Muscle of arm (tissue), 12 donors: Measurements from ENCODE around the gene PLD1. TPM values are rescaled to one million over a fixed set of nuclear protein-coding genes. Genes with fewer than 3 reads are reported as not detected.
"Not testable (repeated sequence)": the region's sequence is repeated elsewhere in the genome, so short reads cannot be mapped to it uniquely, and the experiment has no call there.

Source experiments
- DNase-seq: peaks from one replicate; pipeline ENCODE4 v3.0.0-alpha.2; 2013
- polyA plus RNA-seq, 12 donors: library from polyadenylated mRNA; unstranded; fragments of 120-200 nt; gene quantifications; one replicate each; pipeline ENCODE4 v1.2.1, GENCODE V29; 2013; ENCODE audit not compliant: insufficient read length in 12 of 12

Gene PLD1
- polyA plus RNA-seq, 12 donors: 11.5 to 45.2 (median 18.4) TPM; not detected in 1

DNA sequence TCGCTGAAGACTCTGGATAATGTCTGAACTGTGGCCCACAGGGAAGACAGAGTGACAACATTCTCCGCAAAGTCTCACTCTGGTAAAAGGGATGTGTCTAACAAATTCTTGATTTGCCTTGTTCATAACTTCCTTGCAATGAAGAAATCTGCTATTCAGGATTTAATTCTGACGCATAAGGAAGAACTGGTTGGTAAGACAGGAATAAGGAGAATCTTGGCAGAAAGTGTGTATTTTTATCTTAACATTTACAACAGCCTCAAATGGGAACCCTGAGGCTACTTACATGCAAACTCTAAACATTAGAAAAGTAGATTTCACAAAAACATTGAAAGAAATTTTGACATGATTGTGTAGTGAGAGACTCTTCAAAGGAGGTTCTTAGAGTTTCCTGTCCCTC is 10.8 kb upstream of the PLD1 start:
- DNase-seq: no peak

DNA sequence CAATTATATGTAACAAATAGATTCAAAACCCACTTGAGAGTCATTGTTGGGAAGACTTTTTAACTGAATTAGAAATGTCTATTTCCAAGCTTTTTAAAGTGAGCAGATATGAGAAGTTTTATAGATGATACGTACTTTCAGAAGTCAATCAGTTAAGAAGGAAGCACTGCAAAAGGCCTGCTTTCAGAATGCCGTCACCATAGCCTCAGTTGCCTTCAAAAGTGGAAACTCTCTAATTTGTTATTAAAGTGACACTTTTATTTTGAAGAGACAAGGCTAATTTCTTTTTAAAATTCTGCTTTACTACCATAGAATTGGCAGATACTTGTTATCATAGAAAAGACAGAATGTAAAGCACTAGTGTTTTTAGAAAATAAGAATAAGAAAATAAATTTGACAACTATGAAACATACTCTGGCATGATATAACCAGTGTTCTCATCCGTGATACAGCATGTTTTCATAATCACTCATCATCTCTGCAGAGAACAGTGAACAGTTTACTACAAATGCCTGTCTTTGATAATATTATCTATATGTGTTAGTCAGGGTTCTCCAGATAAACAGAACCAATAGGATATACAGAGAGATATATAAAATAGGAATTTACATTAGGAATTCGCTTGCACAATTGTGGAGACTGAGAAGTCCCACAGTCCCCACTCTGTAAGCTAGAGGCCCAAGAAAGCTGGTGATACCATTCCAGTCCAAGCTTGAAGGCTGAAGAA is 7.0 kb upstream of the PLD1 start:
- DNase-seq: no peak

DNA sequence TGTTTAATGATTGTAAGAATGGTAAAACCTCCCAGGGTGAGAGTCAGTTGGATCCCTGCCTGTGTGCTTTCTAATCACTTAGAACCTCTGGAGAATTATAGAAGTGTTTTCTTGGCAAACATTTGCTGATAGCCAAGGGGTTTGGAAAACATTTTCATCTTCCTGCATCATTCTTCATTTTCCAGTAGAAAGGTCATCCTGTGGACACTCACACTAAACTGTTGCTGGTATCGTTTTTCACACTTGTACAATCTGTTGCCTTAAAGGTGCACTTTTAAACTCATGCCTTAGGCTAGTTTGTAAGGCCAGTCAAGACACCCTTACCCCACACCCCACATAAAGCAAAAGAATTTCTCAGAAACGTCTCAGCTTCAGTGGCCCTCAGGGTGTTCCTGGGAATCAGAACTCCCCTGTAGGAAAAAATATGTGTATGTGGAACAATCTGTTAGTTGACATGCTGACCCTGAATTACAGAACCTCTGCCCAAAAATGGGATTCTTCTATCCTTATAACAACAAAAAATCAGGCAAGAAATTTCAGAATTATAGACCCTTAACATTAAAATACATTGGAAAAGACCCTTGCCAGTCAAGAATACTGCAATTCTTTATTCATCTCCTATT is 5.8 kb upstream of the PLD1 start:
- no peak for DNase-seq

DNA sequence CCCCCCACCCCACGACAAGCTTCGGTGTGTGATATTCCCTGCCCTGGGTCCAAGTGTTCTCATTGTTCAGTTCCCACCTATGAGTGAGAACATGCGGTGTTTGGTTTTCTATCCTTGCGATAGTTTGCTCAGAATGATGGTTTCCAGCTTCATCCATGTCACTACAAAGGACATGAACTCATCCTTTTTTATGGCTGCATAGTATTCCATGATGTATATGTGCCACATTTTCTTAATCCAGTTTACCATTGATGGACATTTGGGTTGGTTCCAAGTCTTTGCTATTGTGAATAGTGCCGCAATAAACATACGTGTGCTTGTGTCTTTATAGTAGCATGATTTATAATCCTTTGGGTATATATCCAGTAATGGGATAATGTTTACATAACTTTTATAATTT is 4.4 kb upstream of the PLD1 start:
- not testable (repeated sequence) for DNase-seq

DNA sequence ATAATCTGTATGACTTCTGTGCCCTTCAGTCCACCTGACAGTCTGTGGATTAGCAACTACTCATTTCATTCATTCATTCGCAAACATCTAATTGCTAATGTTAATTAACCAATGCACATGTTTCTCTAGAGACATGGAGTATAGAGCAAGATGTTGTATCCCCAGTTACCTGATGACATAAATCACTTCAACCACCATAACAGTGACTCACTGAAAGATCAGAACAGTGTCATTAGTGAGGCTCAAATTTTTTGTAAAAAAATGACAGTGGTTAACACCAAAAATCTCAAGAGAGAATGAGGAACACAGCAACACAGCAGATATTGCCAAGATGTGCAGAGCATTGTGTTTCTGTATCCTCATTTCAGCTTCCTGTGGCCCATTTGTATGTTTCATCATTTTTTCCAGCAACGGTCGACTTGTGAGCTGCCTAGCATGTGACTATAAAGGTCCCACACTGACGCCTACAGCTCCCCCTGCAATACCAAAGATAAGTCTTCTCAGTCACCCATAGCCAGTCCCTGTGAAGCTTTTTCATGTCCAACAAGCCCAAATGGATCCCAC is 3.7 kb upstream of the PLD1 start:
- DNase-seq: no peak

DNA sequence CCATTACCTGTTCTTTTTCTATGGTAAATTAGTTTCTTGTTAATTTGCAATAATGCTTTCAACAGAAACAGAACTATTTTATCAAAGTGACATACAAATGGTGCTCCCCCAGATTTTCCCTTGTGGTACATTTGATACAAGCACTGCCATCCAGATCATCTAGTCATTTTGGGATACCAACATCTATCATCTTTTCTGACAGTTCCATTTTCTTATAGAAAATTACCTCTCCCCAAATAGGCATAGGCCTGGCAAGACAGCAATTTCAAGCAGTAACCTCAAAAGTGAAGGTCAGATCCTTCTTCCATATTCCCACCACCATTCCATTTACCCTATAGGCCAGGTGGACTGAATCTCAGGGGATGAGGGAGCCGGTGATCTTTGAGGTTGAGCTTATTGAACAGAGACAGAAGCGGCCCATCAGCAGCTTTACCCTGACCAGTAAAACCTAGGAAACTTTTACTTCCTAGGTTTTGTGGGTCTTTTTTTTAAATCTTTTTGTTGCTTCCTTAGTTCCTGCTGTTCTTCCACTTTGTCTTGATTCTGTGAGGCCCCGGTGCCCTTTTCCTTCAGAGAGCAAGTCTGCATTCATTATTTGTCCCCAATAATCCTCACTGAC is 3.1 kb upstream of the PLD1 start:
- no peak for DNase-seq

DNA sequence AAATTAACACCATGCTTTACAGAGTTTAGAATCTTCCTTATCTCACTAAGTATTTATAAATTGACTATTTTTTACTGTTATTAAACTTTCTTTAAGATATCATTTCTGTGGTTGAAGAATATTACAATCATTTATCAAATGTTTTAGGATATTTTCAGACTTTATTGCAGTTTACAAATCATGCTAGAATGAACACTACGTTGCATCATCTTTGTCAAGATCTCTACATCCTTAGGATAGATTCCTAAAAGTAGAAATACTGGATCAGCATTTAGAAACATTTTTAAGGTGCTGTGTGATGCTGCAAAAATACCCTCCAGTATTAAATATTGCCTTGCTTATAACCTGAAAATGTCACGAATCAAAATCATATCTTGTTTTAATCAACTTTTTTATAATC is 2.5 kb upstream of the PLD1 start:
- no peak for DNase-seq

DNA sequence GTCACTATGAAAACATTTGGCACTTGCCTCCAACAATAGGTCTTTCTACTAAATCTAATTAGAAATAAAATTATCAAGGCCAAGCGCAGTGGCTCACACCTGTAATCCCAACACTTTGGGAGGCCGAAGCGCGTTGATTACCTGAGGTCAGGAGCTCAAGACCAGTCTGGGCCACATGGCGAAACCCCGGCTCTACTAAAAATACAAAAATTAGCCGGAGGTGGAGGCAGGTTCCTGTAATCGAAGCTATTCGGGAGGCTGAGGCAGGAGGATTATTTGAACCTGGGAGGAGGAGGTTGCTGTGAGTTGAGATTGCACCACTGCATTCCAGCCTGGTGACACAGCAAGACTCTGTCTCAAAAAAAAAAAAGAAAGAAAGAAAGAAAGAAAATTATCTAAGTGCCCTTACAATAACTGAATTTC is 1.6 kb upstream of the PLD1 start:
- DNase-seq: no peak

DNA sequence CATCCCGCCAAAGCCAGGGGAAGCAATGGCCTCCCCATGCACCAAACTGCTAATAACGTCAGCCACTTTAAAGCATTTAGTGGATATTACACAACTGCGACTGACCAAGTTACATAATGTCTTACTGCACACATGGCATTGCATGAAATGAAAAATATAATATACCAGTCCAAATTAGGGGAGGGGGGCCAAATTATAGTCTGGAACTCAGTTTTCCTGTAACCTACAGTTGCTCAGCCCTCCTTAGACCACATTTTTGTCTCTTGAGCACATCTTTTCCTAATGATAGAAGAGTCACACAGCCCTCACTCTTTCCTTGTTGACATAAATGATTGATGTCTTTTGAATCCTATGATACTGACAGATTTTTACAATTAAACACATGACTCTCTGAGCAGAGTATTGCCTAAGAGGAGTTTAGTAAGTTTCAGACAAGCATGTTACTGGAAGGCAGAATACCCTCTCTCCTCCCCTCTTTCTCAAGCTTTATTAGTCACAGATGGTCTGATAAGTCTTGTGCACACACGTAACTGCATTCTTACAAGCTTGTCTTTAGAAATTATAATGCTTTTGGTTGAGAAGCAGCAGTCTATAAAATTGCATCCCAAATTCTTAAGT is 1.1 kb upstream of the PLD1 start:
- no peak for DNase-seq

DNA sequence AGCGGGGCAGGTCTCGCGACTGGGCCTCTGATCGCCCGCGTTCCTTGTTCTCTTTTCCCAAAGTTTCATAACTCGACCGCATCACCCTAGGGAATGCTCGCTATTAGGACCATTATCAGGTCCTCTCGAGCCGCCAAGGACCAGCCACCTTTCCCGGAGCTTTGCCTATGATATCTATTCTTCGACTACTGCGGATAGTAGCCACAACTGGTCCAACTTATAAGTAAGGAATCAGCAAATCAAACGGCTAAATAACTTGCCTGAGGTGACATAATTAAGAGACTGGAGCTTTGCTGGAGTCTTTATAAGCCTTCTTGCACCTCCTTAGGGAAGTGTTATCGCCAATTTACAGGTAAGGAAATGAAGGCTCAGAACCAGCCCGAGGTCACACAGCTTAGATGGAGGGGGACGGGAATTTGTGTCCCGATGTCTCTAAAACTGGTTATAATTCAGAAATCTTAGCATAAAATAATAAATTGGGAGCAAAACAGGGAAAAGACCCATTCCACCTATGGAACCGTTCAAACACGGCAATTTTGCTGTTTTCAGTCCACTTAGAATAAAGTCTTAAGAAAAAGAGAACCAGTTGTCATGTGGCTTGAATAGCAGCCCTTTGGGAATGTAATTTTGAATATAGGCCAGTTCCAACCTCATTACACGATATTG is 479 bp upstream of the PLD1 start:
- peak; percentile 87 for DNase-seq

DNA sequence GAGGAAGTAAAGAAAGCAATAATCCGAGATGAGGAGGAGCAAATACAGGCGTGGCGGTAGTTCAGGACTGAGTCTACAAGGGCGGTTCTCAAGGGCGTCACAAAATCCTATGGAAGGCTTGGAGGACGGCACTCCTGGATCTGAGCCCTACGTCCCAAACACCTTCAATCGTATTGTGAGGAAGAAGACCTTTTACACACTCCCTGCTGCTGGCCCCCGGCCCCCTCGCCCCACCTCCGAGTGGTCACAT is 747 bp downstream of the PLD1 start:
- DNase-seq: peak; percentile 82

DNA sequence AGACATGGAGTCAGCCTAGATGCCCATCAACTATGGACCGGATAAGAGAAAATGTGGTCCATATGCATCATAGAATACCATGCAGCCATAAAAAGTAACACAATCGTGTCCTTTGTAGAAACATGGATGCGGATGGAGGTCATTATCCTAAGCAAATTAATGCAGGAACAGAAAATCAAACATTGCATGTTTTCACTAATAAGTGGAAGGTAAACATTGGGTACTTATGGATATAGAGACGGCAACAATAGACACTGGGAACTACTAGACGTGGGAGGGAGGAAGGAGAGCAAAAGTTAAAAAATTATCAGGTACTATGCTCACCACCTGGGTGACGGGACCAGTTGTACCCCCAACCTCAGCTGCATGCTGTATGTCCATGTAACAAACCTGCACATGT is 2.5 kb downstream of the PLD1 start:
- no peak for DNase-seq

DNA sequence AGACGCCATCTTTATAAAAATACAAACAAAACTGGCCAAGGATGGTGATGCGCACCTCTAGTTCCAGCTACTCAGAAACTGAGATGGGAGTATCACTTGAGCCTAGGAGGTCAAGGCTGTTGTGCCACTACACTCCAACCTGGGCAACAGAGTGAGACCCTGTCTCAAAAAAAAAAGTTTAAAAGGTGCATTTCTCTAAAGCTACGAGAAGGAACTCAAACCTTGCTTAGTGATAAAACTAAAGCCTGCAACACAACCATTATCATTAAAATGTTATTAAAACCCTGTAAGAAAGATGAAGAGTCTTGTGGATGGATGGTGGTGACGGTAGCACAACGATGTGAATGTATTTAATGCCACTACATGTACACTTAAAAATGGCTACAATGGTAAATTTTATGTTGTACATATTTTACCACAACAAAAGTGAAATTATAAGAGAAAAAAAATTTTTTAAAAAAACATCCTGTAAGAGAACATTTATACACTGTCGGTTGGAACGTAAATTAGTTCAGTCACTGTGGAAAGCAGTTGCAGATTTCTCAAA is 3.1 kb downstream of the PLD1 start:
- DNase-seq: no peak

DNA sequence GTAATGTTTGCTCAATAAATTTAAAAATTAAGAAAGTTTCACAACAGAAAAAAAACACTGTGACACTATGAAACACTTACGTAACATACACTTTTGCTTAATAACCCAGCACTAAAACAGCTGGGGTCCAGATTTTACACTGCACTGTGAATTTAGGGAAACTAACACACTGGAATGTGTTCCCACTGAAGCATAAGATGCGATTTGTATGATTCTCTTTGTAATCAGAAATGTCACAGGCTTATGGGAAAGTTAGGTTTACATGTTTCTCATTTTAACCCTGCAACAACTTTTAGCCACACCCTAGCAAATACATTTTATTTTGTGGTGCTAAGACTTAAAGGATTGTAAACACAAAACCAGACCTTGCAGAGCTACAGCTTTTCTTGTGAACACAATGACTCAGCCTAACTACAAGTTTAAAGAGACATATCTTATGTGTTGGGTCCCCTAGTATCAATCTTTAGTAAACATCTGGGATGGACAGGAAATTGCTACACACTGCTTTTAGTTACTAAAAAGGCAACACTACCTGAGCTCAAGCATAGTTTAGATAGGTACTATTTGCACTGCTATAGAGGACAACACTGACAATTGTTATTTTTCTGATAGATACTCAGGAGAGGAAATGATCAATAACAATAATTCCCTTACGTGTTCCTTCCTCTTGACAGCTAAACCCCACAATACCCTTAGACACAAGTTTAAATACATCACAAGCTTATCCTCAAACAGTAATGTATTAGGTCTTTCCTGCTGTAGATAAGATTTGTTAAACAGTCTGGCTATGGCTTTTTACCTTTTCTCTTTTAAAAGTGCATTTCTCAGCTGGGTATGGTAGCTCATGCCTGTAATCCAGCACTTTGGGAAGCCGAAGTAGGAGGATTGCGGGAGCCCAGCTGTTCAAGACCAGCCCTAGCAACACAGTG is 3.8 kb downstream of the PLD1 start:
- no peak for DNase-seq

DNA sequence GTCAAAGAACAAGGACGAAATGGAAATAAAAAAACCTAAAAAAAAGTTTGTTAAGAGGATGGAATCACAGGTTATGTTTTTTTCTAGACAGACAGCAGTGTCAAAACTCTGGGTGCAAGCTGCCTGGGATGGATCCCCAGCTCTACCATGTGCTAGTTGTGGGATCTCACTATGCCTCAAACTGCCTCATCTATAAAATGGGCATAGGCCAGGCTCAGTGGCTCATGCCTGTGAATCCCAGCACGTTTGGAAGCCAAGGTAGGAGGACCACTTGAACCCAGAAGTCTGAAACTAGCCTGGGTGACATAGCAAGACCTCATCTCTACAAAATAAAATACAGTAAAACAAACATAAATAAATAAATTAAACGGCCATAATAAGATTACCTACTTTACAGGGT is 4.6 kb downstream of the PLD1 start:
- DNase-seq: no peak

DNA sequence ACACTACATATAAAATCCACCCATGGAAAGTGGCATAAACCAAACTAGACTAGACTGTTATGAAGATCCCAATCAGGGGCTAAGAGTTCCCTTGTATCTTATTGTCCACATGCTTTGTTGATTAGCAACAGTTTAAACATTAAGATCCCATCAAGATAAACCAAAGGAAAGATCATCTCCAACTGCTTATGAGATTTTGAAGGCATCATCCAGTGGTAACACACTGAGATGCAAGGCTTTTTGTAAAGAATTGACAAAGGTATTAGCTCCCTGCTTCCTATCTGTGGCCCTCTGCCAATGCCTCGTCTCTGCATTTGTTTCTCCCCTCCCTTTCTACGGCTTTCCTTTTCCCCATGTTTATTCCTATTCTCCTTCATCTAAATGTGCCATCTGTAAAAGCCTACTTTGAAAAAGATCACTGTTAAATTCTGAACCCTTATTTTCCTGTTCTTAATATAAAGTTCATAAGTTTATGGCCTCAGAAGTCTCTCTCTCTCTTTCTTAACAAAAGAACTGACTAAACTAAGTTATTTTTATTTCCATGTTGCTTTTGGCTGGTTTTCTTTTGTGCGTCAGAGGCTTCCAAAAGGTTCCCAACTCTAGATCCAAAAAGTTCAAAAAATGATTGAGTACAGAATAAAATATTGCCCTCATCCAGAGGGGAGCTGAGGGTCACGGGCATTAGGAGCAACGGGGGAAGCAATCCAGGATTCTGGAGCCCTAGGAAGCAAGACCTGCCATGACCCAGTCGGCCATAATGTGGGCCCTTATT is 5.5 kb downstream of the PLD1 start:
- DNase-seq: peak; percentile 54

DNA sequence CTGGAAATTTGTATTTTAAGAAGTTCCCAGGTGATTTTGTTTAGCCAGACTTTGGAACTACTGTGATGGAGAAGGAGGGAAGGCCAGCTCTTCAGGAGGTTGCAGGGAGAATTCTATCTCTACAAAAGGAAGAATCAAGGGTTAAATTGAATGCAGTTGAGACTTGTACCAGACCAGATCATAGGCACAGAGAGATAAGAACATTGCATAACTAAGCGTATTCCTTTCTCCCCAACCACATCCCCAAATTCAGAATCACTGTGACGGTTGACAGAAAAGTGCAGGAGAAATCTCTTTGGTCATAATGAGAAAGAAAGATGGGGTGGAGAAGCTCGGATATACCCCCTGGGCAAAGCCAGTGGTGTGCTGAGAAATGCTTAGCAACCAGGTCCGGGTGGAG is 7.2 kb downstream of the PLD1 start:
- DNase-seq: no peak

DNA sequence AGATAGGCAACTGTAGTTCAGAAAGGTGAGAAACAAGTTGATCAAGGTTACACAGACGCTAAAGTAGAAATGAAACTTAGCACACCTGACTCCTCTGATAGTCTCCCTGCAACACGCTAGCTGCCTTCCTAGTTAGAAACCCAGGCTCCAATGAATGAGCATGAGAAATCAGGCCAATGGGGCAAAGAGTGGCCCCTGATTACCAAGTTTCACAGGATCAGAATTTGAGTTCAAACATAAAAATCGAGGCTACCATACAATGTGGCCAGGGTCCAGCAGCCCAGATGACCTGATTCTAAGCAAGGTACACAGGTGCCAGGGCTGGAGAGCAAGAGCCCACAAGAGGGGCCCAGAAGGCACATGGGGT is 7.7 kb downstream of the PLD1 start:
- no peak for DNase-seq

DNA sequence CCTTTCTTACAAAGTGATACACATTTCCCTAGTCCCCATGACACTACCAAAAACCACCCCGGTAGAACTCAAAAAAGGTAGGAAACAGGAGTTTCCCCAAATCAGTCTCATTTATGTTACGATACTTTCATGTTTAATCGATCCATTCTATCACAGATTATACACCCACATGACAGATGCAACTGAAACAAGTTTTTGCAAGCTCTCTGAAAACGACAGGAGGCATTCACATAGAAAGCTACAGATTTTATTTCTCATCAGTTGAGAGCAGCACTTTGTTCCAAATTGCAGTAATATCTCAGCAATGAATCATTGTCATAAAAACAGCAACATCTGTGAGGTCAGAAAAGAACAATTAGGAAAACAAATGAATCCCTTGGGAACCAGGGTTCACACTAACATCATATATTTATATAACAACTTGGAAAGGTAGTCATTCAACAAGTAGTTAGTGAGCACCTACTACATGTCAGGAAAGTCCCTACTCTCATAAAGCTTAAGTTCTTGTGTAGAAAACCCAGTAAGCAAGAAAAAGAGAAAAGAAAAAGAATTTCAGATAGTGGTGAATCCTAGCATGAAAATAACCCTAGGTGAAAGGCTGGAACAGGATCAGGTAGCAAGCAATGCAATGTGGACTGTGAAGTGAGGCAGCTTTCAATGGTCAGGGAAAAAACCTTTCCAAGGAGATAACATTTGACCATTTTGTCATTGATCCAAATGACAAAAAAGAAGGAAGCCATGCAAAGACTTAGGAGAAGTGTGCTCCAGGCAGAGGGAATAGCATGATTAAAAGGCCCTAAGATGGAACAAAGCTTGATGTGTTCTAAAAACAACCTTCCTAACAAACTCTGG is 8.3 kb downstream of the PLD1 start:
- no peak for DNase-seq
